ENCODE measurements around the gene PDLIM1.

The PDLIM1 gene

DNA sequence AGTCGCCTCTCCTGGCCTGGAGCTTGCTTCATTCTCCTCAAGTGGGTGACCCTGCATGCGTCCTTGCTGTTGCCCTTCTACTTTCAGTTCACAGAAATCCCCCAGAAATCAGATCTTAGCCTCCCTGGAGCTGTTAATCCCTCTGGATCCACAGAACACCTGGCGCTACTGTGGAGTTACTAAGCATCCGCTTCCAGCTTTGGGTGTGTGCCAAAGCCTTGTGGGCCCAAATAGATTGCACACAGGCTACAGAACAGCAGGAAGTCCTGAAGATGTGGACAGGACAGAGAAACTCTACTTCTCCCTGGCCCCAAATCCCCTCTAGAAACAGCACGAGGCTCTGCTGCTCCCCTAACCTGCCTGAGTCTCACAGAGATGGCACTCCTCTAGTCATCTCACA lies 36.6 kb upstream of the PDLIM1 start:
- no peaks in the 10 kb centered on the region for H3K36me3 ChIP-seq (ENCODE audit: insufficient read depth, low read length)
- H3K9ac ChIP-seq (ENCODE audit: low read depth, low read length, poor library complexity, severe bottlenecking) = peak overlapping the region; percentile 2
- TF ChIP-seq EZH2phosphoT487 (IDR thresholded peaks at IDR 0.05; ENCODE audit: borderline replicate concordance) (no peak), CTCF (conservative IDR thresholded peaks at IDR 0.05; ENCODE audit: low read length) (no peak)
- no peak overlapping the region for H2AFZ ChIP-seq (ENCODE audit: low read length)
- no peaks in the 10 kb centered on the region for H3K79me2 ChIP-seq (ENCODE audit: insufficient read depth, low read length)
- H3F3A ChIP-seq (ENCODE audit: low read depth) = no peaks in the 10 kb centered on the region
- peaks cover 21% of the 10 kb centered on the region for H3K4me1 ChIP-seq (ENCODE audit: insufficient read depth, low read length, poor library complexity, severe bottlenecking)
- no peaks in the 10 kb centered on the region for H4K20me1 ChIP-seq (ENCODE audit: insufficient read depth, low read length, poor library complexity, severe bottlenecking)
- H3K27me3 ChIP-seq (ENCODE audit: insufficient read depth, low read length, poor library complexity, severe bottlenecking) = no peaks in the 10 kb centered on the region
- no peaks in the 10 kb centered on the region for H3K9me3 ChIP-seq (ENCODE audit: insufficient read depth, low read depth, low read length)
- no peak overlapping the region for H3K4me2 ChIP-seq (ENCODE audit: low read depth, low read length, poor library complexity, severe bottlenecking)
- no peak overlapping the region for H3K4me3 ChIP-seq (ENCODE audit: low read length, poor library complexity, severe bottlenecking)
- no peaks in the 10 kb centered on the region for H3K9me2 ChIP-seq (replicated peaks; ENCODE audit: low read depth, low read length)

- Histone ChIP-seq H2AFZ (ENCODE audit: low read length) (no peak overlapping the region), H3K4me3 (ENCODE audit: low read length, poor library complexity, severe bottlenecking) (no peak overlapping the region), H3K4me2 (ENCODE audit: low read depth, low read length, poor library complexity, severe bottlenecking) (no peak overlapping the region), H3K9me3 (ENCODE audit: insufficient read depth, low read depth, low read length) (no peaks in the 10 kb centered on the region), H3K27me3 (ENCODE audit: insufficient read depth, low read length, poor library complexity, severe bottlenecking) (no peaks in the 10 kb centered on the region), H3K4me1 (ENCODE audit: insufficient read depth, low read length, poor library complexity, severe bottlenecking) (peaks cover 28% of the 10 kb centered on the region), H3K9ac (ENCODE audit: low read depth, low read length, poor library complexity, severe bottlenecking) (no peak overlapping the region), H3K79me2 (ENCODE audit: insufficient read depth, low read length) (no peaks in the 10 kb centered on the region), H4K20me1 (ENCODE audit: insufficient read depth, low read length, poor library complexity, severe bottlenecking) (no peaks in the 10 kb centered on the region), H3K9me2 (replicated peaks; ENCODE audit: low read depth, low read length) (no peaks in the 10 kb centered on the region), H3F3A (ENCODE audit: low read depth) (no peaks in the 10 kb centered on the region), H3K36me3 (ENCODE audit: insufficient read depth, low read length) (no peaks in the 10 kb centered on the region)
- TF ChIP-seq EZH2phosphoT487 (IDR thresholded peaks at IDR 0.05; ENCODE audit: borderline replicate concordance) (no peak), CTCF (conservative IDR thresholded peaks at IDR 0.05; ENCODE audit: low read length) (no peak)
These were observed 35.6 kb upstream of the PDLIM1 start for GRCh38 chr10:95326396-95326795.

- Histone ChIP-seq H3K9me2 (replicated peaks; ENCODE audit: low read depth, low read length) (no peaks in the 10 kb centered on the region), H4K20me1 (ENCODE audit: insufficient read depth, low read length, poor library complexity, severe bottlenecking) (no peaks in the 10 kb centered on the region), H3K9me3 (ENCODE audit: insufficient read depth, low read depth, low read length) (no peaks in the 10 kb centered on the region), H3K4me1 (ENCODE audit: insufficient read depth, low read length, poor library complexity, severe bottlenecking) (peaks cover 28% of the 10 kb centered on the region), H3K4me3 (ENCODE audit: low read length, poor library complexity, severe bottlenecking) (no peak overlapping the region), H3K27me3 (ENCODE audit: insufficient read depth, low read length, poor library complexity, severe bottlenecking) (no peaks in the 10 kb centered on the region), H2AFZ (ENCODE audit: low read length) (no peak overlapping the region), H3K4me2 (ENCODE audit: low read depth, low read length, poor library complexity, severe bottlenecking) (no peak overlapping the region), H3K36me3 (ENCODE audit: insufficient read depth, low read length) (no peaks in the 10 kb centered on the region), H3K79me2 (ENCODE audit: insufficient read depth, low read length) (no peaks in the 10 kb centered on the region), H3K9ac (ENCODE audit: low read depth, low read length, poor library complexity, severe bottlenecking) (no peak overlapping the region), H3F3A (ENCODE audit: low read depth) (no peaks in the 10 kb centered on the region)
- no peak for TF ChIP-seq EZH2phosphoT487 (IDR thresholded peaks at IDR 0.05; ENCODE audit: borderline replicate concordance)
- no peak for TF ChIP-seq CTCF (conservative IDR thresholded peaks at IDR 0.05; ENCODE audit: low read length)
These were observed 35.1 kb upstream of the PDLIM1 start for GRCh38 chr10:95325863-95326262.
